HG02981 (cell line): ENCODE results near the gene PCYT2.
"Not testable (repeated sequence)": the region's sequence is repeated elsewhere in the genome, so short reads cannot be mapped to it uniquely, and the experiment has no call there.

Experiments used
- ATAC-seq: cut with Tn5 transposase; IDR thresholded peaks from one replicate; pipeline ENCODE4 v1.9.1; 2021; ENCODE audit warnings: mild to moderate bottlenecking, moderate library complexity; ENCODE audit not compliant: unreplicated experiment

Gene PCYT2

GRCh38 chr17:81911277-81911961 lies at the start of gene PCYT2:
PCYT2 (minus strand) TSS chr17:81911399; CDS start chr17:81911355, 44 bp downstream.
- peak; percentile 74 for ATAC-seq

DNA sequence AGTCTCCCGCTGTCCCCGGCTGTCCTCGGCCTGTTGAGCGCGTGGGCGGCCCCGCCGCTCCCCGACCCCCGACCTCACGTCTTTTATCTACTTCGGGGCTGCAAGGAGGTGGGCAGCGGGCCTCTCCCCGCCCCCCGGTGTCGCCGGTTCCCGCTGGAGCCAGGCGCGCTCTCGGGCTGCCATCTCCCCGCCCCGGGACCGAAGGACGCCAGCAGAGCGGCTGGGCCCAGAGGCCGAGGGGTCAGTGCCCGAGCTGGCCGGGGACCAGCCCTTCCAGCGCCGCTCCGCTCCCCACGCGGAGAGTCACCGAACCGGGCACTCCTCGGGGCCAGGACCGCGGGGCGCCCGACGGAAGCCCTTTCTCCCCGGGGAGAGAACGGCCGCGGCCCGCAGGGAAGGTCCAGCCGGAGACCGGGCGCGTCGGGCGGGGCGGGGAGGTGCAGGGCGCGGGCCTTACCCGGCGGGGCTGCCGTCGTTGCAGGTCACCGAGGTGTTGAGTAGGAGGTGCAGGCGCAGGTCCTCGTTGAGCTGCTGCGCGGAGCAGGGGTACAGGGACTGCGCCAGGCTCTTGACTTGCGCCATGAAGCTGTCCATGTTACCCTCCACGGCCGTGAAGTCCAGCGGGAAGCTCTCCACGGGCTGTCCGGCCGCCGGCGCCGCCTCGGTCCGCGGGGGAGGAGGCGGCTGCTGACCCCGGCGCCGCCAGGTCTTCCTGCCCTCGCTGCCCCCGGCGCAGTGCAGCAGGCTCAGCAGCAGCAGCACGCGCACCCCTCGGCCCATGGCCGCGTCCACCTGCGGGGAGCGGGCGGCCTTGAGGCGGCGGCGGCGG lies 49.1 kb upstream of the PCYT2 start:
- no peak for ATAC-seq

DNA sequence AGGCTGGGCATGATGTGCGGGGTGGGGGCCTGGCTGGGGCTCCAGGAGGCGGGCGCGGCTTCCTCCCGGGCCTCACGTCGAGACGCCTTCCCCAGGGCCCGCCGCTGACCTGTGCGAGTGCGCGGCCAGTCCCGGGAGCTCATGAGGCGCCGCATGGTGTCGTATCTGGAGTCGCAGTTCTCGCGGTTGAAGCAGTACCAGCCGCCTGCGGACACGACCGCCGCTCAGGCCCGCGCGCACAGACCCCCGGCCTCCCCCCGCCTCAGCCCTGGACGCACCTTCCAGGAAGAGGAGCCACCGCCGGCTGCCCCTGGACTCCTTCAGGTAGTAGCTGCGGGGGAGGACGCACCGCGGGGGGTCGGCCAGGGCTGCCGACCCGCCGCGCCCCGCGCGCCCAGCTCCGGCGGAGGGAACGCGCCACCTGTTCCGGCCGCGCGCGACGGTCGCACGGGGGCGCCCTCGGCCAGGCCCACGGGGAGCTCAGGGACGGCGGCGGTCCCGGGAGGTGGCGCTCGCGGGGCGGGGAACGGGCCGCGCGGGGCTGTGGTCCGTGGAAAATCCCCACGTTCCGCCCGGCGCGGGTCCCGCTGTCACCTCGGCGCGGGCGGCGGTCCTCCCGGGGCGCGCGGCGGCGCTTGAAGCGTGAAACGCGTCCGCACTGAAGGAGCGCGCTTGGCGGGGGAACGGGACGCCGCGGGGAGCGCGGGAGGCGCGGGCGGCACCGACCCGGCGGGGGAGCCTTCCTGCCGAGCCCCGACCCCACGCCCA lies 48.3 kb upstream of the PCYT2 start:
- no peak for ATAC-seq

- no peak for ATAC-seq
Observed at GRCh38 chr17:81958633-81959342, 47.6 kb upstream of the PCYT2 start.

DNA sequence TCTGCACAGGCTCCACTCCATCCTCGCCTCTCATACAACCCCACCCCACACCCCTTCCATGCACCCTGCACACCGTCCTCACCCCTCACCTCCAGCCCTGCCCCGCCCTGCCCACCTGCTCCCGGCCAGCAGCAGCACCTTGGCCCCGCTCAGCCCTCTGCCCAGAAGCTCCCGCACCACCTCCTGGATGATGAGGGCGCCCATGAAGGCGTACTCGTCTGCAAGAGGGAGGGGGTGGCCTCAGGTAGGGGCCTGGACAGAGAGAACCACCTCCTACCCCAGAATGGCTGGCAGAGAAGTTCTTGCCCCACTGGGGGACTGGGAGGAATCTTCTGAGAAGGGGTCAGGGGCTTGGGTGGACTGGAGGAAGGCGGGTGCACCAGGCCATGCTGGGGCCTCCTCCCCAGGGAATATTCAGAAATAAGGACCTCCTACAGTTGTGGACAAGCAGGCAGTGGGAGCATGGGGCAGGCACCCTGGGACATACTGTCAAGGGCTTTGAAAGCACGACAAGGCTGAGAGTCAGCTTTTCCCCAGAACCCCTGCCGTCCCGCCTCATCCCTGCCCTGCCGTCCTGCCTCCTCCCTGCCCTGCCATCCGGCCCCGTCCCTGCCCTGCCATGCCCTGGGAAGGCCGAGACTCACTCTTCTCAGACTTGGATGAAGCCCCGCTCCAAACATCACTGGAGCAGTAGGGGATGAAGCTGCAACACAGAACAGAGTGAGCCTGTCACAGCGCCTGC lies 46.7 kb upstream of the PCYT2 start:
- ATAC-seq, result no peak

DNA sequence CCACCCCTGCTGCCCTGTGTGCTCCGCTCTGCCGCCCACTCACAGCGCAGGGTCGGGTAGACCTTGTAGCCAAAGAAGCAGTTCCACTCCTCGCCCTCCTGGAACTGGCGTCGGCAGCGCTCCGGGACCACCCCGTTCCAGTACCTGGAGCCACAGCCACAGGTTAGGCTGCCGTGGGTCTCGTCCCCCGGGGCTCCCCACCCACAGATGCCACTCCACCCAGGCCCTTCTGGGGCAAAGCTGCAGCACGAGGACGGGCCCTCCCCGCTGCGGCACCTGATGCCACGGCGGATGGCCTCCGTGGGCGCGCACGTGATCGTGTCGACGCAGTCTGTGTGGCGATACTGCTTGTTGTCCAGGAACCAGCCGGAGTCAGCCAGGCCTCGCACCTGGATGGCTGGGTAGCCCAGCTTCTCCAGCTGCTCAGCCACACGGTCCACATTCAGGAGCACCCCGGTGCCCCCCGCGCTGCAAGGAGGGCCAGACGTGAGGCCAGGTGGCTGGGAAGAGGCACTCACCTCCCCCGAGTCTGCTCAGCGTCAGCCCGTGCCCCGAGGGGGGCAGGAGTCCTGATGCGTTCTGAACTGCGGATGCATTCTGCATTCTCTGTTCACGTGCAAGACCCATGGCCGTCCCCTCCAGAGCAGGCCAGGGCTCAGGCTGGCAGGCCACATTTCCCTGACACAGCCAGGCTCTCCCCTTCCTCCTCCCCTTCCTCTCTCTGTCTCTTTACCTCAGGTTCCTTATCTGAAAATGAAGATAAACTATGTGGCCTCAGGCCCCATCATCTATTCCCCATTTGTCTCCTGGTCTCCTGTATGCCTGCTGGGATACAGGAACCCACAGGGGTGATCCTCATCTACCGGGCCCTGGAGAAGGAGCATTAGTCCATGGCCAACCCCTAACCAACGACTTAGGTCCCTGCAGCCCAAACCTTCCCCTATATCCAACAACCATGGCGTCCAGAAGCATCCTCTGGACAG lies 45.7 kb upstream of the PCYT2 start:
- ATAC-seq, result no peak

GRCh38 chr17:81955756-81956544 lies 44.8 kb upstream of the PCYT2 start:
- ATAC-seq, result no peak

DNA sequence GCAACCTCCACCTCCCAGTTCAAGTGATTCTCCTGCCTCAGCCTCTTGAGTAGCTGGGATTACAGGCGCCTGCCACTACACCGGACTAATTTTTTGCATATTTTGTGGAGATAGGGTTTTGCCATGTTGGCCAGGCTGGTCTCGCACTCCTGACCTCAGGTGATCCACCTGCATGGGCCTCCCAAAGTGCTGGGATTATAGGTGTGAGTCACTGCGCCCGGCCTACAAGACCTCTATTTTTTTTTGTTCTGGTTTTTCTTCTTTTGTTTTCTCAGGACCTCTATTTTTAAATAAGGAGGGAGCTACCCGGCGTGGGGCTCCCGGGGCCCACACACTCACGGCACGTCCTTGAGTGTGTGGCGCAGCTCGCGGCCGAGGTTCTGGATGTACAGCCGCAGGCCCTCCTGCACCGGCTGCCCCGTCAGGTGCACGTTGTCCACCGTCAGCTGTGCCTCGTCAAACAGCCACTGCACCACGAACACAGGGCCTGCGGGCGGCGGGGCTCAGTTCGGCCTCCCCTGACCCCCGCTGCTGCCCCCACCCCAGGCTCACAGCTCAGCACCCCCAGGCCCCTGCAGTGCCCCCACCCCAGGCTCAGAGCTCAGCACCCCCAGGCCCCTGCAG lies 44.0 kb upstream of the PCYT2 start:
- no peak for ATAC-seq

DNA sequence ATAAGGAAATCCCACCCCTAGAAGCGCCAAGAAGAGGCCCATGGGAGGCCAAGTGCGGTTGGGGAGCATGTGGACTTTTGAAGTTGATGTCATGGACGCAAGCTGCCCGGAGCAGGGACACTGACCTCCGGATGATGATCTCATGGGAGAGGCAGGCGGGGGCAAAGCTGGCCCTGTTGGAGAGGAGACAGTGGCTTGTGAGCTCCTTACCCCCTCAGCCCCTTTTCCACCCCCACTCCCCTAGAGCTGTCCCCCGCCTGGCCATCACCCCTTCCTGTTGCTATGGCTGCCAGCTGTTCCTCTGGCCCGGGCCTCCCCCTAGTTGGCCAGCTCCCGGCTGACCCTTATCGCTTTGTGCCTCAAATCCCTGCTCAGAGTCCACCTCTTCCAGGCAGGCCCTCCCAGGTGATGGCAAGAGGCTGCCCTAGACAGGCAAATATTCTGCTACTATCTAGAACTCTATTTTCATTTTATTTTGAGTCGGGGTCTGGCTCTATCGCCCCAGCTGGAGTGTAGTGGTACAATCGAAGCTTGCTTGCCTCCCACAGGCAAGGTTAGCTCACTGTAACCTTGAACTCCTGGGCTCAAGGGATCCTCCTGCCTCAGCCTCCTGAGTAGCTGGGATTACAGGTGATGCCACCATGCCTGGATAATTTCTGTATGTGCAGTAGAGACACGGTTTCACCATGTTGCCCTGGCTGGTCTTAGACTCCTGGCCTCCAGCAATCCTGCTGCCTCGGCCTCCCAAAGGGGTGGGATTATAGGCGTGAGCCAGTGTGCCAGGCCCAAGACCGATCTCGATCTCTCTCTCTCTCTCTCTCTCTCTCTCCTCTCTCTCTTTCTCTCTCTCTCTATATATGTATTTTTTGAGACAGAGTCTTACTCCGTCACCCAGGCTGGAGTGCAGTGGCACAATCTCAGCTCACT lies 43.2 kb upstream of the PCYT2 start:
- no peak for ATAC-seq

DNA sequence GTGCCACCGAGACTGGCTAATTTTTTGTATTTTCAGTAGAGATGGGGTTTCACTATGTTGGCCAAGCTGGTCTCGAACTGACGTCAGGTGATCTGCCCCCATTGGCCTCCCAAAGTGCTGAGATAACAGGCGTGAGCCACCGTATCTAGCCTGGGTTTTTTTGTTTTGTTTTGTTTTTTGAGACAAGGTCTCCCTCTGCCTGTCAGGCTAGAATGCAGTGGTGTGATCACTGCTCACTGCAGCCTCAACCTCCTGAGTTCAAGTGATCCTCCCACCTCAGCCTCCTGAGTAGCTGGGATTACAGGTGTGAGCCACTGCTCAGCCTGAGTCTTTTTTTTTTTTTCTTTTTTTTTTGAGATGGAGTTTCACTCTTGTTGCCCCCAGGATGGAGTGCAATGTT lies 42.2 kb upstream of the PCYT2 start:
- ATAC-seq, result not testable (repeated sequence)

DNA sequence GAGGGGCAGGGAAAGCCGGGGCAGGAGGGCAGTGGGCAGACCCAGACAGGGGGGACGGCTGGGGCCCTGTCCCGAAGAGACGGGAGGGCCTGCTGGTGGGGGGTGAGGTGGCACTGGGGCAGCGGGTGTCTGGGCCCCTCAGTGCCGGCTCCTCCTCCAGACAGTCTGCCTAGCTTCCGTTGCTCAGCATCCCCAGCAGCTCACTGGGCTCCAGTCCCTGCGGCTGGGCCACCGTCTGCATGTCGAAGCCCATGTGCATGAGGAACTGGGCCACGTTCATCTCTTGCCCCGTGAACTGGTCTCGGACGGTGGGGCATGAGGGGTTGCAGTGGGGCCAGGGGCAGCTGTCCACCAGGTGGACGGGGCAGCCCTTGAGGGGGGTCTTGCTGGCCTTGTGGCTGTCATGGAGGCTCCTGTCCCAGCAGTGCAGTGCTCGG lies 41.6 kb upstream of the PCYT2 start:
- no peak for ATAC-seq

- ATAC-seq, result no peak
Observed at GRCh38 chr17:81951785-81952684, 40.8 kb upstream of the PCYT2 start.

DNA sequence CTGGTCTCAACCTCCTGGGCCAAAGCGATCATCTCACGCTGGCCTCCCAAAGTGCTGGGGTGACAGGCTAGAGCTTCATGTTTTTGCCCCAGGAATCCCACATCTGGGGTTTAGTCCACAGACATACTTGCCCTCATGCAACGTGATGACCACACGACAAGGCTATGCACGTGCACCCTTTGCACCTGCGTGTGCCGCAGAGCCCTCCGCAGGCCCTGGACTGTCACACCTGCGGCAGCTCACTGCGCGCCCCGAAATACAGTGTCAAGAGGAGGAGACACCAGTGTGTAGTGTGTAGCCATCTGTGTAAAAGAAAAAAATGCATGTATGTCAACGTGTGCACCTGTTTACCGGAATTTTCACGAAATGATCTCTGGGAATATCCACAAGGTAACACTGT lies 39.3 kb upstream of the PCYT2 start:
- ATAC-seq, result no peak

- no peak for ATAC-seq
Observed at GRCh38 chr17:81948635-81949378, 37.6 kb upstream of the PCYT2 start.

DNA sequence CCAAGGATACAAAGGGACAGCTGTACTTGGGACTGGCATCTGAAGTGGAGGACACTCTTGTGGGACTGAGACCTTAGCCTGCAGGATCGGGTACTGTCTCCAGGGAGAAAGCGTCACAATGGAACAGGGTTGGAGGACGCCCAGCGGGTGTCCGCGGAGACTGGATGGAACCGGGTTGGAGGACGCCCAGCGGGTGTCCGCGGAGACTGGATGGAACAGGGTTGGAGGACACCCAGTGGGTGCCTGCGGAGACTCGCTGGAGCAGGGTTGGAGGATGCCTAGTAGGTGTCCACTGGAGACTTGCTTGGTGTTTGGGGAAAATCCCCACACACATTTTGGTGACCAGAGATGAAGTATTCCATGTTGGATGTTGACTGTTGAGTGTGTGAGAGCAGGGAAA lies 36.0 kb upstream of the PCYT2 start, which contains the start of gene MYADML2:
MYADML2 (minus strand) TSS at position 45 of the 400 bp plus-strand sequence. CDS start 5,492 bp downstream, outside the sequence.
- no peak for ATAC-seq
